Muscle of leg (tissue), 11 donors: ENCODE data around the gene PLA2G2A. TPM values are rescaled to one million over a fixed set of nuclear protein-coding genes. Genes with fewer than 3 reads are reported as not detected.
"Not testable (repeated sequence)": the region's sequence is repeated elsewhere in the genome, so short reads cannot be mapped to it uniquely, and the experiment has no call there.

ENCODE experiments used
- DNase-seq: peaks from one replicate; pipeline ENCODE4 v3.0.0; 2013
- H3K27ac ChIP-seq: one replicate; pipeline ENCODE4 v1.5.1; 2013; ENCODE audit warnings: mild to moderate bottlenecking, low read length, control low read depth
- H3K27me3 ChIP-seq: one replicate; pipeline ENCODE4 v1.6.1; 2013; ENCODE audit warnings: low read length; ENCODE audit not compliant: control insufficient read depth, insufficient read depth
- H3K36me3 ChIP-seq: one replicate; pipeline ENCODE4 v1.6.1; 2013; ENCODE audit warnings: low read length; ENCODE audit not compliant: control insufficient read depth, insufficient read depth
- H3K4me1 ChIP-seq: one replicate; pipeline ENCODE4 v1.6.1; 2013; ENCODE audit warnings: low read length; ENCODE audit not compliant: control insufficient read depth, insufficient read depth
- H3K4me3 ChIP-seq: one replicate; pipeline ENCODE4 v1.5.1; 2013; ENCODE audit warnings: low read length, control low read depth
- H3K9me3 ChIP-seq: replicated peaks from 2 replicates; pipeline ENCODE4 v1.6.1; 2013; ENCODE audit warnings: low read depth, low read length; ENCODE audit not compliant: control insufficient read depth
- WGBS: methylation state at CpG from one replicate; pipeline ENCODE4 v1.1.5; 2013; ENCODE audit warnings: missing lambda C conversion rate; ENCODE audit not compliant: insufficient coverage; 5-methylcytosine and 5-hydroxymethylcytosine counted together
- polyA plus RNA-seq, 8 donors: library from polyadenylated mRNA; unstranded; fragments of 120-200 nt; gene quantifications; one replicate each; pipeline versions ENCODE4 v1.2.1 to v1.2.3, GENCODE V29; 2013; ENCODE audit warnings: inconsistent platforms in 1 of 8, low replicate concordance in 1 of 8; ENCODE audit not compliant: insufficient read length in 8 of 8, insufficient read depth in 1 of 8
- total RNA-seq: library from RNA; stranded (reverse); fragments of 120-200 nt; gene quantifications from one replicate; pipeline ENCODE4 v1.2.4, GENCODE V29; 2013

PLA2G2A gene
- total and polyA plus RNA-seq, 9 donors, result 0.35 to 2.4 (median 1.7) TPM

DNA sequence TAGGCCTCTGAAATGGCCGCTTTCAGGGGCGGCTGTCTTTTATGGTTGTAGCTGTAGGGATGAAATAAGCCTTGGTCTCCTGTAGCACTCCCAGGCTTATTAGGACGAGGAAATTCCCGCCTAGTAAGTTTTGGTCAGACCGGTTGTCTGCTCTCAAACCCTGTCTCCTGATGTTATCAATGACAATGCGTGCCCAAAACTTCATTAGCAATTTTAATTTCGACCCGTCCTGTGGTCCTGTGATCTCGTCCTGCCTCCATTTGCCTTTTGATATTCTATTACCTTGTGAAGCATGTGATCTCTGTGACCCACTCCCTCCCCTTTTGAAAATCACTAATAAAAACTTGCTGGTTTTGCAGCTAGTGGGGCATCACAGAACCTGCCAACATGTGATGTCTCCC, 10.8 kb upstream of the PLA2G2A start:
- not testable (repeated sequence) for H3K27ac ChIP-seq, H3K4me3 ChIP-seq, H3K9me3 ChIP-seq, DNase-seq, H3K36me3 ChIP-seq, H3K4me1 ChIP-seq
- H3K27me3 ChIP-seq, result peaks cover 12% of the 10 kb centered on the region
- 32% methylated on average over 7 of the region's 9 CpGs for WGBS

GRCh38 chr1:19988267-19989006, 9.0 kb upstream of the PLA2G2A start:
- Histone ChIP-seq H3K4me1 (no peaks in the 10 kb centered on the region), H3K36me3 (no peaks in the 10 kb centered on the region), H3K27ac (no peak overlapping the region), H3K27me3 (peaks cover 10% of the 10 kb centered on the region), H3K9me3 (no peaks in the 10 kb centered on the region), H3K4me3 (no peak overlapping the region)
- DNase-seq, result no peak
- no CpG with 5 or more reads among the region's 4 CpGs for WGBS

DNA sequence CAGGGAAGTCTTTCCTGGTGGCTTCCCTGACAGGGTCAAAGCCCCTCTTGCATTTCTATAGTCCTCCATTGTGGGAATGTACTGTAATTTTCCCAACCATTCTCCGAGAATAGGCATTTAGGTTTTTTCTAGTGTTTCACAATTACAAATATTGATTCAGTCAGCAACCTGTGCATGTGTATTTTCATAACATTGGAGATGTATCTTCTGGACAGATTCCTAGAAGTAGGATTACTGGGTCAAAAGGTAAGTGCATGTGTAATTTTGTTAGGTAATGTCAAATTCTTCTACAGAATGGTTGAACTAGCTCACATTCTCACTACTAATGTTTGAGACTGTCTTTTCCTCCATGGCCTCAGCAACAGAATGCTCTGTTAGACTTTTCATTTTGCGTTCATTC, 8.3 kb upstream of the PLA2G2A start:
- H3K4me1 ChIP-seq, result no peaks in the 10 kb centered on the region
- no peak overlapping the region for H3K27ac ChIP-seq
- no peak for DNase-seq

DNA sequence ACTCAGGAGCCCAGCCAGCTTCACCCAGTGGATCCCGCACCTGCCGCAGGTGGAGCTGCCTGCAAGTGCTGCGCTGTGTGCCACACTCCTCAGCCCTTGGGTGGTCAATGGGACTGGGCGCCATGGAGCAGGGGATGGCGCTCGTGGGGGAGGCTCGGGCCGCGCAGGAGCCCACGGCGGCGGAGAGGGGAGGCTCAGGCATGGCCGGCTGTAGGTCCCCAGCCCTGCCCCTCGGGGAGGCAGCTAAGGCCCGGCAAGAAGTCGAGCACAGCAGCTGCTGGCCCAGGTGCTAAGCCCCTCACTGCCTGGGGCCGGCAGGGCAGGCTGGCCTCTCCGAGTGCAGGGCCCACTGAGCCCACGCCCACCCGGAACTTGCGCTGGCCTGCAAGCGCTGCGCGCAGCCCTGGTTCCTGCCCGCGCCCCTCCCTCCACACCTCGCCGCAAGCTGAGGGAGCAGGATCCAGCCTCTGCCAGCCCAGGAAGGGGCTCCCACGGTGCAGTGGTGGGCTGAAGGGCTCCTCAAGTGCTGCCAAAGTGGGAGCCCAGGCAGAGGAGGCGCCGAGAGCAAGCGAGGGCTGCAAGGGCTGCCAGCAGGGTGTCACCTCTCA, 5.1 kb upstream of the PLA2G2A start:
- 95% methylated on average over 26 of the region's 32 CpGs for WGBS
- H3K27ac ChIP-seq, H3K9me3 ChIP-seq, H3K36me3 ChIP-seq, H3K4me3 ChIP-seq, H3K4me1 ChIP-seq, DNase-seq: not testable (repeated sequence)
- H3K27me3 ChIP-seq, result peaks cover 12% of the 10 kb centered on the region

More for the DNA sequence above, 8.3 kb upstream of the PLA2G2A start:
- Histone ChIP-seq H3K4me3 (no peak overlapping the region), H3K36me3 (no peaks in the 10 kb centered on the region), H3K27me3 (peaks cover 10% of the 10 kb centered on the region), H3K9me3 (no peaks in the 10 kb centered on the region)
- WGBS, result no CpG with 5 or more reads among the region's 2 CpGs

DNA sequence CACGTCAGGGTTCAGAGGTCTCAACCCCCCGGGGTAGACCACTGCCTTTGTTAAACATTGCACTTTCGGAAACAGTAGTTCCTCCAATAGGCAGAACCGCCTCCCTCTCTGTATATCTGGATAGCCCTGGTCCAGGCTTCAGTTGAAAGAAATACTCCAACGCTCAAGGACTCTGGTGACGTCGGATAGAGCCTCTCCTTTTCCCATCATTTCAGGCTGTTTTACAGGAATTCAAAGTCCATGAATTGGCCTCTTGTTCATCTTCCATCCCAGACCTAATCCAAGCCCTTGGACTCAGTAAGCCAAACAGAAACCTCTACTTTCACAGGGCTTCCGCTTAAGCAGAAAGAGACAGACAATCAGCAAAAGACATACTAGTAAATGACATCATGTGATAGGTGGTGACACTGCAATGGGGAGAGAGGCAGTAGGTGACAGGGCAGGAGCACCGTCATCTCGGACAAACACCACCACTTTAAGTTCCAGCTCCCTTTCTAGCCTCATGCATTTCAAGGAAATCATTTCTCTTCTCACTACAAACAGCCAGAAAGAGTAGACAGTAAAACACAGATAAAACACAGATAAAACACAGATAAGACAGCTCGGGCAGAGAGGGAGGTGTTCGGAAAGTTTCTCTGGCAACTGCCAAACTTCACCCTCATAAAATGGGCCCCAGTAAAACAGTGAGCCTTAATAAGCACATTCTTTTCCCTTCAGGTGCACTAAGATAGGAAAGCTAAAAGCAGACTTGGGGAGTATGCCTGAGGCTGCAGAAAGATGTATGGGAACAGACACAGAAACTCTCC, 2.3 kb upstream of the PLA2G2A start:
- peaks cover 10% of the 10 kb centered on the region for H3K27me3 ChIP-seq
- WGBS, result 47% methylated on average over 6 of the region's 12 CpGs
- no peaks in the 10 kb centered on the region for H3K36me3 ChIP-seq
- DNase-seq, result no peak
- H3K27ac ChIP-seq, result no peak overlapping the region
- no peaks in the 10 kb centered on the region for H3K9me3 ChIP-seq
- H3K4me1 ChIP-seq, result no peaks in the 10 kb centered on the region
- no peak overlapping the region for H3K4me3 ChIP-seq

DNA sequence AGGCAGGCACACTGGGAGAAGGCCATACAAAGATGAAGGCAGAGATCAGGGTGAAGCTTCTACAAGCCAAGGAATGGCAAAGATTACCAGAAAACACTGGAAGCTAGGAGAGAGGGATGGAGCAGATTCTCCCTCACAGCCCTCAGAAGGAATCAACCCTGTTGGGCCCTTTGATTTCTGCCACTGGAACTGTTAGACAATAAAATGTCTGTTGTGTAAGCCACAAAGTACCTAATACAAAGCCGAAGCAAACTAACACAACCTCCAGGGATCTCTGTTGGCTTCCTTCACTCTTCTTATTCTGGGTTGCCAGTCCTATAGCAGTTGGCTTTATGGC, 1.7 kb upstream of the PLA2G2A start:
- Histone ChIP-seq H3K27me3 (peaks cover 10% of the 10 kb centered on the region), H3K27ac (no peak overlapping the region), H3K36me3 (no peaks in the 10 kb centered on the region), H3K4me3 (no peak overlapping the region), H3K9me3 (no peaks in the 10 kb centered on the region), H3K4me1 (no peaks in the 10 kb centered on the region)
- DNase-seq, result no peak
- 64% methylated on average over 1 of the region's 1 CpG for WGBS

GRCh38 chr1:19980314-19980713, 896 bp upstream of the PLA2G2A start:
- H3K36me3 ChIP-seq, result no peaks in the 10 kb centered on the region
- H3K4me3 ChIP-seq, result no peak overlapping the region
- H3K4me1 ChIP-seq, result no peaks in the 10 kb centered on the region
- H3K27me3 ChIP-seq, result peaks cover 10% of the 10 kb centered on the region
- WGBS, result 86% methylated on average over 2 of the region's 3 CpGs
- DNase-seq, result no peak
- H3K27ac ChIP-seq, result no peak overlapping the region
- H3K9me3 ChIP-seq, result no peaks in the 10 kb centered on the region

- no peaks in the 10 kb centered on the region for H3K9me3 ChIP-seq
- DNase-seq, result no peak
- 91% methylated on average over 6 of the region's 9 CpGs for WGBS
- no peak overlapping the region for H3K4me3 ChIP-seq
- H3K27ac ChIP-seq, result no peak overlapping the region
- no peaks in the 10 kb centered on the region for H3K4me1 ChIP-seq
- H3K36me3 ChIP-seq, result no peaks in the 10 kb centered on the region
- peaks cover 14% of the 10 kb centered on the region for H3K27me3 ChIP-seq
Observed at GRCh38 chr1:19978143-19978542, 1.3 kb downstream of the PLA2G2A start.

DNA sequence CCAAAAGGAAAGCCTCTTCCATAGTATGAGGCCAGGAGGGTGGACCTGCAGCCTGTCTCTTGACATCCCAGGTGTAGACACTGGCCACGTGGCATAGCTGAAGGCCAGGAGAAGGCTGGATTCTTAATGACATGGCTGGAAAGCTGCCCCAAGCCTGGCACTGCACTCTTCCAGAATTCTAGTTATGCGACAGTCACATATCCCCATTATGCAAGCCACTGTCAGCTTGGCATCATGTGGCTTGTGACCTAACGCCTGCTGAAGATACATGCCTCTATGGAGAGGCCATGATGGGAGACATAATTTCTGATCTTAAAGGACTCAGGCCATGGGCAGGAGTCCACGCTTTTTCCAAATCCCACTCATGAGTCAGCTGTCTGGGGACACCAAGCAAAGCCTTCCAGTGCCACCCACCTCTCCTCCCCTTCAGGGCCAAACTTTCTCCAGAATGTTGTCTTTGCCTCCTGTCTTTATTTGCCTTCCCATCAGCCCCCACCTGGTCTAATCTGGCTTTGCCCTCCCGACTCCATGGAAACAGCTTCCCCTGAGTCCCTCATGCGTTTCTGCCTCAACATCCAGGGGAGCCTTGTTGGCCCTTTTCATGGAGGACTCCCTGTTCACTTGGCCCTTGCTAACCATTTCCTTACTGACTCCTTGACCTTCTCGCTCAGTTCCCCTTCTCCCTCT, 3.0 kb downstream of the PLA2G2A start:
- no peak for DNase-seq
- H3K36me3 ChIP-seq, result no peaks in the 10 kb centered on the region
- no peaks in the 10 kb centered on the region for H3K9me3 ChIP-seq
- 67% methylated on average over 4 of the region's 7 CpGs for WGBS
- no peaks in the 10 kb centered on the region for H3K4me1 ChIP-seq
- peaks cover 14% of the 10 kb centered on the region for H3K27me3 ChIP-seq
- no peak overlapping the region for H3K4me3 ChIP-seq
- H3K27ac ChIP-seq, result no peak overlapping the region
